Nephron (organoid): ENCODE measurements around the gene MAL.
A peak's percentile ranks its signal among the peaks of the same experiment; 100 is the strongest.

Experiments
- H3K27ac Mint-ChIP-seq, 3 experiments: 2 replicates each; pipeline ENCODE4 v1.8.0; 2020; ENCODE audit warnings: mixed read lengths in 3 of 3, mild to moderate bottlenecking in 2 of 3, moderate library complexity in 1 of 3
- H3K27me3 Mint-ChIP-seq: 2 replicates; pipeline ENCODE4 v1.8.0; 2021; ENCODE audit warnings: low read depth, mild to moderate bottlenecking, moderate library complexity, mixed read lengths
- H3K36me3 Mint-ChIP-seq: 2 replicates; pipeline ENCODE4 v1.8.0; 2020; ENCODE audit warnings: low read depth, mixed read lengths
- H3K4me1 Mint-ChIP-seq: 2 replicates; pipeline ENCODE4 v1.8.0; 2020; ENCODE audit warnings: mixed read lengths
- H3K4me3 Mint-ChIP-seq, 3 experiments: 2 replicates each; pipeline ENCODE4 v1.8.0; 2020; ENCODE audit warnings: mild to moderate bottlenecking in 3 of 3, mixed read lengths in 3 of 3, moderate library complexity in 2 of 3
- H3K9me3 Mint-ChIP-seq: 2 replicates; pipeline ENCODE4 v1.8.0; 2020; ENCODE audit warnings: mixed read lengths
- TF ChIP-seq, protein P1 (sequence below), 3 experiments: fragments of 200-600 bp; sonication (generic); IDR thresholded peaks; one replicate each; pipeline ENCODE4 v1.5.0; 2021; ENCODE audit warnings: antibody characterized with exemption in 3 of 3; ENCODE audit not compliant: unreplicated experiment in 3 of 3

Gene MAL

GRCh38 chr2:95015261-95015912, 10.1 kb upstream of the MAL start:
- H3K9me3 Mint-ChIP-seq: peaks cover 2% of the 10 kb centered on the region
- TF ChIP-seq, protein P1, sequence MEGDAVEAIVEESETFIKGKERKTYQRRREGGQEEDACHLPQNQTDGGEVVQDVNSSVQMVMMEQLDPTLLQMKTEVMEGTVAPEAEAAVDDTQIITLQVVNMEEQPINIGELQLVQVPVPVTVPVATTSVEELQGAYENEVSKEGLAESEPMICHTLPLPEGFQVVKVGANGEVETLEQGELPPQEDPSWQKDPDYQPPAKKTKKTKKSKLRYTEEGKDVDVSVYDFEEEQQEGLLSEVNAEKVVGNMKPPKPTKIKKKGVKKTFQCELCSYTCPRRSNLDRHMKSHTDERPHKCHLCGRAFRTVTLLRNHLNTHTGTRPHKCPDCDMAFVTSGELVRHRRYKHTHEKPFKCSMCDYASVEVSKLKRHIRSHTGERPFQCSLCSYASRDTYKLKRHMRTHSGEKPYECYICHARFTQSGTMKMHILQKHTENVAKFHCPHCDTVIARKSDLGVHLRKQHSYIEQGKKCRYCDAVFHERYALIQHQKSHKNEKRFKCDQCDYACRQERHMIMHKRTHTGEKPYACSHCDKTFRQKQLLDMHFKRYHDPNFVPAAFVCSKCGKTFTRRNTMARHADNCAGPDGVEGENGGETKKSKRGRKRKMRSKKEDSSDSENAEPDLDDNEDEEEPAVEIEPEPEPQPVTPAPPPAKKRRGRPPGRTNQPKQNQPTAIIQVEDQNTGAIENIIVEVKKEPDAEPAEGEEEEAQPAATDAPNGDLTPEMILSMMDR (IDR thresholded peaks at IDR 0.05; ENCODE audit: unreplicated experiment in 3 of 3): no peak
- no peaks in the 10 kb centered on the region for H3K36me3 Mint-ChIP-seq
- H3K27ac Mint-ChIP-seq: peak overlapping the region in 1 of 3 experiments; percentile 51
- no peak overlapping the region for H3K4me3 Mint-ChIP-seq
- peaks cover 35% of the 10 kb centered on the region for H3K27me3 Mint-ChIP-seq
- peaks cover 33% of the 10 kb centered on the region for H3K4me1 Mint-ChIP-seq

GRCh38 chr2:95016616-95017015, 8.9 kb upstream of the MAL start:
- TF ChIP-seq, protein P1 (IDR thresholded peaks at IDR 0.05; ENCODE audit: unreplicated experiment in 3 of 3): no peak
- Mint-ChIP-seq H3K27ac (peak overlapping the region in 2 of 3 experiments; percentile 71 to 87), H3K36me3 (no peaks in the 10 kb centered on the region), H3K4me3 (no peak overlapping the region), H3K27me3 (peaks cover 39% of the 10 kb centered on the region), H3K9me3 (peaks cover 2% of the 10 kb centered on the region), H3K4me1 (peaks cover 35% of the 10 kb centered on the region)

DNA sequence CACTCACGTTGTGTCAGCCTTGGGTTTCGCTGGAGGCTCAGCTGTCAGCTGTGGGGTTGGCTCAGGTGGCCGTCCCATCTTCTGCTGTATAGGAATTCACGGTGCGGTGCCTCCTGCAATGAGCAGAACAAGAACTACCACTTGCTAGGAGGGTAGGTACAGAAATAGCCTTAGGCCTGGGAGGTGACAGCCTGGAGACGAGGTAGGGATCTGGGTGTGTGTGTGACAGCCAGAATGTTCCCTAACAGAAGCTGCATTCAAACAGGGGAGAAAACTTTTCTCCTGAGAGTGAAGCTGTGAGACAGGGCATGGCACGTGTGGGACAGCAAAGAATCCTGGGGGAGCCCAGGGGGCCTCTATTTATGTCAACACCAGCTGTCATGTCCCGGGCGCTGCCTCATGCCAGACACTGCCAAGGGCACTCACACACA, 8.4 kb upstream of the MAL start:
- Mint-ChIP-seq H3K4me1 (peaks cover 35% of the 10 kb centered on the region), H3K27ac (peak overlapping the region in 2 of 3 experiments; percentile 71 to 87)
- TF ChIP-seq, protein P1 (IDR thresholded peaks at IDR 0.05; ENCODE audit: unreplicated experiment in 3 of 3): no peak

DNA sequence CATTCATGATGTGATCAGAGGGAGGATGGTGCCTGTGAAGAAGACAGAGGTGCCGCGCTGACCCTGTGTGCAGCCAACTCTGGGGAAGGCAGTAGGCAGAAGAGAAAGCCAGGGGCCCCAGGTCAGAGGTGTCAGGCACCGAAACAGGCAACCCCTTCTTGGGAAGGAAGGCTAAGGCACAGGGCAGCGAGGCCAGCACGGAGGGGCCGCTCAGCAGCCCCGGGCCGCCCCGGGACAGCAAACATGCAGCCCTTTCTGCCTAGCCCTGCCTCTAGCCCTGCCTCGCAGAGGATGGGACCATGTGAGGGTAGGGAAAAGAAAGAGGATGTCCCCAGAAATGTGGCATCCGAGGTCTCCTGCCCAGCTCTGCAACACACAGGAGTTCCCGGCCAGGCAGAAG, 7.7 kb upstream of the MAL start:
- Mint-ChIP-seq H3K36me3 (no peaks in the 10 kb centered on the region), H3K27ac (peak overlapping the region in 2 of 3 experiments; percentile 25 to 71), H3K9me3 (peaks cover 2% of the 10 kb centered on the region), H3K4me1 (peaks cover 38% of the 10 kb centered on the region), H3K27me3 (peaks cover 51% of the 10 kb centered on the region), H3K4me3 (no peak overlapping the region)
- TF ChIP-seq, protein P1 (IDR thresholded peaks at IDR 0.05; ENCODE audit: unreplicated experiment in 3 of 3): no peak

More for the DNA sequence above, 8.4 kb upstream of the MAL start:
- Mint-ChIP-seq H3K27me3 (peaks cover 44% of the 10 kb centered on the region), H3K36me3 (no peaks in the 10 kb centered on the region), H3K4me3 (no peak overlapping the region), H3K9me3 (peaks cover 2% of the 10 kb centered on the region)

DNA sequence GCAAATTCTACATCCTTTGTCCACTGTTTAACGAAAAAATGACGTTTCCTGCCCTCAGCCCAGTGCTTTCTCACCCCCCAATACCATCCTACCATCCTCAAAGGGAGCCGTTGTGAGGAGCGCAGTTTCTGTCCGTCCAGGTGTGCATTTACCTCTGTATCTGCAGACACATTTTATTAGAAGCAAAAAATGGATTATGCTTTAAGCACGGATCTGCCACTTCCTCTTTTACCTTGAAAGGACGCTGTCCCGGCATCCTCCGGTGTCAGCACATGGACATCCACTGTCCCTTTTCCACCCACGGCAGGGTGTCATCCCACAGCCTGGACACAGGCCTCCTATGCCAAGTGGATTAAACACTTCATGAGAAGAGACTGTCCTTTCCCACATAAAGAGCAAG, 7.2 kb upstream of the MAL start:
- H3K4me3 Mint-ChIP-seq: no peak overlapping the region
- H3K4me1 Mint-ChIP-seq: peaks cover 38% of the 10 kb centered on the region
- H3K36me3 Mint-ChIP-seq: no peaks in the 10 kb centered on the region
- H3K27ac Mint-ChIP-seq: peak overlapping the region in 2 of 3 experiments; percentile 21 to 24
- peaks cover 54% of the 10 kb centered on the region for H3K27me3 Mint-ChIP-seq
- TF ChIP-seq, protein P1 (IDR thresholded peaks at IDR 0.05; ENCODE audit: unreplicated experiment in 3 of 3): no peak
- H3K9me3 Mint-ChIP-seq: peaks cover 2% of the 10 kb centered on the region
